Activated CD4-positive, alpha-beta T cell treated with anti-CD3 and anti-CD28 coated beads, Interleukin-2, amount 10 ng/mL, durations not matched to agents 7 days and 5 days (primary cell): ENCODE results near the gene GPX4. TPM values are rescaled to one million over a fixed set of nuclear protein-coding genes. Genes with fewer than 3 reads are reported as not detected.
"Not testable (repeated sequence)": the region's sequence is repeated elsewhere in the genome, so short reads cannot be mapped to it uniquely, and the experiment has no call there.

Source experiments
- CTCF ChIA-PET: fragments of 350-600 bp; sonication (Branson Sonifier 250); formaldehyde crosslinking; loops from one replicate; lab custom pipeline; 2021; ENCODE audit warnings: antibody characterized with exemption; lab: Charles Lee
- POLR2A ChIA-PET: fragments of 350-600 bp; sonication (Branson Sonifier 250); formaldehyde crosslinking; loops from one replicate; lab custom pipeline; 2021; ENCODE audit warnings: antibody characterized with exemption; lab: Charles Lee
- DNase-seq: peaks from one replicate; pipeline ENCODE4 v3.0.0-alpha.2; 2020
- H3K27ac Mint-ChIP-seq: one replicate; pipeline ENCODE4 v1.8.0; 2021; ENCODE audit warnings: mild to moderate bottlenecking, moderate library complexity, mixed read lengths
- H3K27me3 Mint-ChIP-seq: one replicate; pipeline ENCODE4 v1.8.0; 2021; ENCODE audit warnings: mixed read lengths
- H3K36me3 Mint-ChIP-seq: one replicate; pipeline ENCODE4 v1.8.0; 2021; ENCODE audit warnings: low read depth, mixed read lengths
- H3K4me1 Mint-ChIP-seq: one replicate; pipeline ENCODE4 v1.8.0; 2021; ENCODE audit warnings: mixed read lengths
- H3K4me3 Mint-ChIP-seq: one replicate; pipeline ENCODE4 v1.8.0; 2021; ENCODE audit warnings: mild to moderate bottlenecking, moderate library complexity, mixed read lengths
- H3K9me3 Mint-ChIP-seq: one replicate; pipeline ENCODE4 v1.8.0; 2021; ENCODE audit warnings: mixed read lengths
- total RNA-seq, 2 experiments: library from RNA; stranded (reverse); gene quantifications; one replicate each; pipeline ENCODE4 v1.2.3, GENCODE V29; 2021

Gene GPX4
- total RNA-seq, 2 experiments from 2014 or later, result 106 to 114 TPM

DNA sequence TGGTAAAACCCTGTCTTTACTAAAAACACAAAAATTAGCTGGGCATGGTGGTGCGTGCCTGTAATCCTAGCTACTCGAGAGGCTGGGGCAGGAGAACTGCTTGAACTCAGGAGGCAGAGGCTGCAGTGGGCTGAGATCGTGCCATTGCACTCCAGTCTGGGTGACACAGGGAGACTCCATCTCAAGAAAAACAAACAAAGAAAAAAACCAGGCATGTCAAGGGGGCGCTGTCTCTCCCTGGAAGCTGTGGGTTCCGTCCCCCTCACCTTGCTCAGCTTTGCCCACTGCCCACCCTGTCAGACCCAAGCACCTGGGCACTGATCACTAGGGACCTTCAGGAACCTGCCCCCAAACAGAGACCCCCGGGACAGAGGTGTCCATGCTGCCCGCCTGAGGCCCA is 25.3 kb downstream of the GPX4 start:
- H3K27me3 Mint-ChIP-seq, POLR2A ChIA-PET, DNase-seq, H3K4me3 Mint-ChIP-seq, H3K9me3 Mint-ChIP-seq: not testable (repeated sequence)
- peaks cover 31% of the 10 kb centered on the region for H3K4me1 Mint-ChIP-seq
- H3K27ac Mint-ChIP-seq, result peak overlapping the region; percentile 54
- CTCF ChIA-PET, result interaction anchor here (4.5 kb wide), 1 partner anchor 16 kb away, joined by 22 read pairs; no protein-coding TSS in a partner anchor
- H3K36me3 Mint-ChIP-seq, result peaks cover 14% of the 10 kb centered on the region

DNA sequence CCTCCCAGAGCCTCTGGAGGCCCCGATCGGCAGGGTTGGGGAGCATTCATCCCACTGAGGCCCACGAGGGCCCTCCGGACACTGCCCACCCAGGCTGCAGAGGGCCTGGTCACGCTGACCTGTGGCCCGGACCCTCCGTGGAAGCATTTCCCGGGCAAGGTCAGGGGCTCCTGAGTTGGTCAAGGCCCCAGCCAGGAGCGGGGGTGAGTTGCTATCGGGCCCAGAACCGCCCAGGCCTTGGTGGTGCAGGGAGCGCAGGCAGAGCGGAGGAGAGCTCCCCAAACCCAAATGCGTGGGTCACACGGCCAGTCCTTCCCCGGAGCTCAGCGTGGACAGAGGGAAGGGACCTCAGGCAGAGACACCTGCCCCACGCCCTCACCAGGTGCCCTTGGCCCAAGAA is 25.7 kb downstream of the GPX4 start:
- H3K27me3 Mint-ChIP-seq, result no peaks in the 10 kb centered on the region
- DNase-seq, result no peak
- peak overlapping the region; percentile 92 for H3K27ac Mint-ChIP-seq
- H3K36me3 Mint-ChIP-seq, result peaks cover 14% of the 10 kb centered on the region
- H3K9me3 Mint-ChIP-seq, result no peaks in the 10 kb centered on the region
- POLR2A ChIA-PET, result no interaction called here
- peaks cover 34% of the 10 kb centered on the region for H3K4me1 Mint-ChIP-seq
- CTCF ChIA-PET, result interaction anchor here (1.3 to 4.5 kb wide), 3 partner anchors 12 to 65 kb away, joined by 4 to 22 read pairs (median 6); no protein-coding TSS in a partner anchor
- H3K4me3 Mint-ChIP-seq, result peak overlapping the region; percentile 86

DNA sequence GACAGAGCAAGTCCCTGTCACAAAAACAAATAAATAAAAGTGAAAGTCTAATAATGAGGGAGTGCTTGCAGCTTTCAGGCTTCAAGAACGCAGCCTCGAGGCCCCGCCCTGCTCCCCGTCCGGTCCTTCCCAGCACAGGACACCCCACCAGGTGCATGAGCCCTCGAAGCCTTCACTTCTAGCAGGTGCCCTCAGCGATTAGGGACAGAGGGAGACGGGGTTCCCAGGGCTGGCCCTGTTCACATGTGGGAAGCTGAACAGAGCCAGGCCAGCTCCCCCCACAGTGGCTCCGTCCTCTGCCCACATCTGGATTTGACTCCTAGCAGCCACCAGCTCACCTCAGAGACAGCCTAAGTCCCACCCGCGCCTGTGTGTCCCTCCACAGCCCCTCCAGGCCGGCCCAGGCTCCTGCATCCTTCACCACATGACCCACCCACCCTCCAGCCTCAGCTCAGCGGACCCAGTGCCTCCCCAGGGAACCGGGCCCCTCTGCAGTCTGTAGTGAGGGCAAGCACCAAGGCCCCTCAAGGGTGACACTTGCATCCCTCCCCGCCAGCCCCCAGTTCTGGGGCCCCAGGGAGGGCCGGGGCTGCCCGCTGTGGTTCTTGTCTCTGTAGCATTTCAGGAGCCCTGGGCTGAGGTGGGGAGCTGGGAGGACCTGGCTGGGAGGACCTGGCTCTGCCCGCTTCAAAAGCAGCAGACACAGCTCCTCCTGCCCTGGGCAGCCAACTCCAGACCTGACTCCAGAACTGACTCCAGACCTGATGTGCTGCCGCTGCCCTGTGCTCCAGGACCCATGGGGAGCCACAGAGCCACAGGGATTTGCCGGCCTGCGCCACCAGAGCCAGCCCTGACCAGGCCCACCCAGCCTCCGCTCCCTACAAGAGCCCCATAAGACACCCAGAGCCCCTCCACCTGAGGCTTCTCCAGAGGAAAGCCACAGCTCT is 27.2 kb downstream of the GPX4 start:
- Mint-ChIP-seq H3K4me1 (peaks cover 37% of the 10 kb centered on the region), H3K27me3 (no peaks in the 10 kb centered on the region), H3K36me3 (peaks cover 11% of the 10 kb centered on the region), H3K9me3 (no peaks in the 10 kb centered on the region), H3K27ac (peak overlapping the region; percentile 92), H3K4me3 (peak overlapping the region; percentile 86)
- POLR2A ChIA-PET, result interaction anchor here (0.8 kb wide), 1 partner anchor 61 kb away, joined by 4 read pairs; no protein-coding TSS in a partner anchor
- DNase-seq, result peak; percentile 67
- CTCF ChIA-PET, result interaction anchor here (0.6 to 4.5 kb wide), 10 partner anchors 12 to 85 kb away, joined by 3 to 22 read pairs (median 3); no protein-coding TSS in a partner anchor

DNA sequence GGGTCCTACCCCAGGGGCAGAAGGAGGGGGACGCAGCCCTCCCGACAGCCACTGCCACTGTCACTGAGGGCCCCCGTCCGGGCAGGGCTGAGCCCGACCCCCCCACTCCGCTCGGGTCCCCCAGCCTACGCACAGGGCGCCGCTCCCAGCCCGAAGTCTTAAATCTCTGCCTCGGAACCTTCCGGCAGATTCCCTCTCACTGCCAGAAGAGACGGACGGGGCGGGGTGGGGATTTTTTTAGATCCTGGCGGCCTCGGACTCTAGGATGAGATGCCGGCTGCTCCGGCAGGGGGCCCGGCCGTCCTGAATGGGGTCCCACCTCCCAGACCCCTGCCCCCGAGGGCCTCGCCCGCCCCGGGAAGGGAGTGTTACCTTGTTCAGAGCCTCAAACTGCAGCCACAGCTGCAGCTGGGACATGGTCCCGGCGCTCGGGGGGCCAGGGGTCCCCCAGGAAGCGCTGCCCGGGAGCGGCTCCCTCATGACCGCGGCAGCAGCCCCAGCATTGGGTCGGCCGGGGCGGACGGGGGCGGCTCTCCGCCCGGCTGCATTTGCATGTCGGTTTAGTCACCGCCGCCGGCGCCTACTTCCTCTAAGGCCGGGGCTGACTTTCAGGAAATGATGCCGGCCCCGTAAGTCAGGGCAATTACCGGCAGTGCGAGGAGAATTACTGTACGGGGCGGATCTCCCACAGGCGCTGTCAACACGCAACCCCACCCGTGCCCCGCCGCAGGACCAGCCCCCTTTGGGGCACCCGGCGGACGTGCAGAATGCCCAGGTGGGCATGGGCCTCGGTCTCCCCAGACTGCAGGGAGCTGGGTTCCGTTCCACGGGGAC is 28.1 kb downstream of the GPX4 start:
- peak; percentile 91 for DNase-seq
- no peaks in the 10 kb centered on the region for H3K27me3 Mint-ChIP-seq
- ChIA-PET CTCF (interaction anchor here (0.6 to 4.5 kb wide), 4 partner anchors 14 to 63 kb away, joined by 3 to 22 read pairs (median 4); no protein-coding TSS in a partner anchor), POLR2A (interaction anchor here (0.6 kb wide), 1 partner anchor 499 kb away, joined by 3 read pairs; no protein-coding TSS in a partner anchor)
- H3K9me3 Mint-ChIP-seq, result no peaks in the 10 kb centered on the region
- H3K4me3 Mint-ChIP-seq, result peak overlapping the region; percentile 86
- H3K4me1 Mint-ChIP-seq, result peaks cover 42% of the 10 kb centered on the region
- H3K27ac Mint-ChIP-seq, result peak overlapping the region; percentile 92
- H3K36me3 Mint-ChIP-seq, result peaks cover 11% of the 10 kb centered on the region

DNA sequence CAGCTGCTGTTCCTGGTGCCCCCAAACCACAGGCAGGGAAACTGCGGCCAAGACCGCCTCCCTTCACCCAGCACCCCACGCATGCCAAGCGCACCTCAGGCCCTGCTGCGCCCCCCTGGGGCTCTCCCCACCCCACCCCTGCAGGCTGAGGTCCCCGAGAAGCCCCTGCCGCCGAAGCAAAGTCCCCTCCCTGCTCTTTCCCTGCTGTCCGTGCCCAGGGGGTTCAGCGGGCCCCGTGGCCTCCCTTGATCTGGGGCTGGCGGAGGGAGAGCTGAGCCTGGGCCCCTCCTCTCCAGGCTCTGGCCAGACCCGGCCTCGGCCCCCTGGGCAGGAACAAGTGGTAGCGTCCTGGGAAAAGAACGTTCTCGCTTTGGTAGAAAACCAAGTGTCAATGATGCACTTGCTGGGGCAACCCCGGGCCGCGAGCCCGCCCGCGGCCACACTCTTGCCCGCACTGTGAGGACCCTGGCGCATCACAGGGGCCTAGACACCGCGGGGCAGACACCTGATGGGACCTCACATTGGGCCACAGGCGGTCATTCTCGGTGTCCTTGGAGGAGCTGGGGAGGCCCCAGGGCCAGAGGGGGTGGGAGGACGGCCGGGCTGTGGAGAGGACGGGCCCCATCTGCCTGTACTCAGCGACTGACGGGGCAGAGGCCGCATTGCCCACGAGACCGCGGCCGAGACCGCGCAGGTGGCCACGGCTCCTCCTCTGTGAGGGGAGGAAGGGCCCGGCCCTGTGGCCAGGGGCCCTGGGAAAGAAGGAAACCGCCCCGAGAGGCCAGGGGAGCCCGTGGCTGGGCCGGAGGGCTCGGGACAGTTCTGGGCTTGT is 29.0 kb downstream of the GPX4 start:
- peak overlapping the region; percentile 92 for H3K27ac Mint-ChIP-seq
- ChIA-PET CTCF (interaction anchor here (0.6 to 2.0 kb wide), 5 partner anchors 19 to 111 kb away, joined by 3 to 7 read pairs (median 3); no protein-coding TSS in a partner anchor), POLR2A (interaction anchor here (0.6 kb wide), 1 partner anchor 500 kb away, joined by 3 read pairs; no protein-coding TSS in a partner anchor)
- no peak for DNase-seq
- H3K4me3 Mint-ChIP-seq, result peak overlapping the region; percentile 86
- peaks cover 42% of the 10 kb centered on the region for H3K4me1 Mint-ChIP-seq
- H3K27me3 Mint-ChIP-seq, result no peaks in the 10 kb centered on the region
- H3K9me3 Mint-ChIP-seq, result no peaks in the 10 kb centered on the region
- H3K36me3 Mint-ChIP-seq, result peaks cover 4% of the 10 kb centered on the region

DNA sequence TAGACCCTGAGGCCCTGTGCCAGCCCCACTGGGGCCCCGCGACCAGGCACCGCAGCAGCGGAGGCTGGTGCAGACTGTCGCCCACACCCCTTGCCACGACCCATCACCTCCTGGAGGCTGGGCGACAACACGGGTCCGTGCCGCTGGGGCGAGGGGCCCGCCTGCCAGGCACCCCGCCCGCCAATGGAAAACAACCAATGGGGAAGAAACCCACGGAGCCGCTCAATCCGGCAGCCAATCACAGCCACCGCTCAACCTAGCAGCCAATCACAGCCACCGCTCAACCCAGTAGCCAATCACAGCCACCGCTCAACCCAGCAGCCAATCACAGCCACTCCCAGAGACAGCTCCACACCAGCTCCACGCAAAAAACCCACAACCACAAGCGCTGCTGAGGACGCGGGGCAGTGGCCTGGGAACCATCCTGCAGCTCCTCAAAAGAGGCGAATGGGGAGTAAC is 29.7 kb downstream of the GPX4 start:
- DNase-seq, result peak; percentile 75
- H3K9me3 Mint-ChIP-seq, result no peaks in the 10 kb centered on the region
- H3K27me3 Mint-ChIP-seq, result no peaks in the 10 kb centered on the region
- POLR2A ChIA-PET, result no interaction called here
- peaks cover 41% of the 10 kb centered on the region for H3K4me1 Mint-ChIP-seq
- H3K27ac Mint-ChIP-seq, result peak overlapping the region; percentile 86
- H3K4me3 Mint-ChIP-seq, result peak overlapping the region; percentile 54
- CTCF ChIA-PET, result interaction anchor here (0.8 to 2.0 kb wide), 4 partner anchors 20 to 136 kb away, joined by 3 to 7 read pairs (median 4); no protein-coding TSS in a partner anchor
- peaks cover 3% of the 10 kb centered on the region for H3K36me3 Mint-ChIP-seq

DNA sequence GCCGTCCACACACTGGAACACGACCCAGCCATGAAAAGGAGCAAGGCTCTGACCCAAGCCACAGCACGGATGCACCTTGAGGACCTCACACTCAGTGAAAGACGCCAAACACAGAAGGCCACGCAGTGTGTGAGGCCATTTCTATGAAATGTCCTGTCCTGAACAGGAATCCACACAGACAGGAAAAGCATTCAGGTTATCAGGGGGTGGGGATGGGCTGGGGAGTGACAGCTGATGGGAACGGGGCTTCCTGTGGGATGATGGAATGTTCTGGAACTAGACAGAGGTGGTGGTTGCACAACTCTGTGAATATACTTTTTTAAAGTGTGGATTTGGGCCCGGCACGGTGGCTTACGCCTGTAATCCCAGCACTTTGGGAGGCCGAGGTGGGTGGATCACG is 30.6 kb downstream of the GPX4 start:
- Mint-ChIP-seq H3K9me3 (no peaks in the 10 kb centered on the region), H3K36me3 (peaks cover 2% of the 10 kb centered on the region), H3K4me3 (no peak overlapping the region), H3K27me3 (no peaks in the 10 kb centered on the region), H3K27ac (no peak overlapping the region), H3K4me1 (peaks cover 41% of the 10 kb centered on the region)
- ChIA-PET CTCF (interaction anchor here (1.2 to 2.0 kb wide), 3 partner anchors 21 to 109 kb away, joined by 4 to 7 read pairs (median 5); partner anchors contain the start of gene ARHGAP45), POLR2A (no interaction called here)
- DNase-seq, result no peak

DNA sequence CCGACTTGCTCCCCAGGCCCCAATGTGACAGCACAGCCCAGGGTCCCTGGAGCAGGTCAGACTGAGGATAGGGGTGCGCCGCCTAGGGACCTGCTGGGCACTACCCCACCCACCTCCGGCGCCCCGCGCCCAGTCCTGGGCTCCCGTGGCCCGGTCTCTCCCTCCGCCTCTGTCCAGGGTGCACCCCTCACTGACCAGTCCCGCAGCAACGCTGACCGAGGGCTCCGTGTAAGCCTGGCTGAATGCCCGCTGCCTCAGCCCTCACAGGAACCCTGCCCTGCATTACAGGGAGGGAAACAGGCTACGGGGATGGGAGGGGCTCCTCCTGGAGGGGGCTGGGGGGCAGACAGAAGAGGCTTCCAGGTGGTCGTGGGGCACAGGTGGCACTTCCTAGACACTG is 31.7 kb downstream of the GPX4 start:
- H3K4me3 Mint-ChIP-seq, result no peak overlapping the region
- no peaks in the 10 kb centered on the region for H3K9me3 Mint-ChIP-seq
- ChIA-PET CTCF (no interaction called here), POLR2A (no interaction called here)
- H3K27me3 Mint-ChIP-seq, result no peaks in the 10 kb centered on the region
- H3K4me1 Mint-ChIP-seq, result peaks cover 31% of the 10 kb centered on the region
- H3K27ac Mint-ChIP-seq, result peak overlapping the region; percentile 13
- DNase-seq, result no peak
- H3K36me3 Mint-ChIP-seq, result peaks cover 6% of the 10 kb centered on the region

DNA sequence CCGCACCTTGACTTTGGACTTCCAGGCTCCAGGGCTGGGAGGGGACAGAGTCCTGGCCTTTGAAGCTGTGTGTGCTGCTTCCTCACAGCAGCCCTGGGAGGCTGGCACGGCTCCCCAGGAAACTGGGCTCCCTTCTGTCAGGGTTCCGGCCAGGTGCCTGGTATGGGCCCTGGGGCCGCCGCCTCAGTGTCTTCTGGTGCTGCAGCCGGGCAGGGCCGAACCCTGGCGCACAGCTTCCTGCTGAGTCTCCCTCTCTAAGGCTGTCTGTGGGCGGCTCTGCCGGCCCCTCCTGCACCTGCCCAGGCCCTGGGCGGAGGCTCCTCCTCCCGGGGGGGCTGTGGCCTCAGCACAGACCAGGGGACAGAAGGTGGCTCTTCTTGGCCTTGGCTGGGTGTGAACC is 32.4 kb downstream of the GPX4 start:
- H3K36me3 Mint-ChIP-seq, result peaks cover 6% of the 10 kb centered on the region
- H3K27me3 Mint-ChIP-seq, result no peaks in the 10 kb centered on the region
- H3K9me3 Mint-ChIP-seq, result no peaks in the 10 kb centered on the region
- H3K4me3 Mint-ChIP-seq, result no peak overlapping the region
- no peak overlapping the region for H3K27ac Mint-ChIP-seq
- ChIA-PET POLR2A (no interaction called here), CTCF (no interaction called here)
- DNase-seq, result no peak
- H3K4me1 Mint-ChIP-seq, result peaks cover 26% of the 10 kb centered on the region

DNA sequence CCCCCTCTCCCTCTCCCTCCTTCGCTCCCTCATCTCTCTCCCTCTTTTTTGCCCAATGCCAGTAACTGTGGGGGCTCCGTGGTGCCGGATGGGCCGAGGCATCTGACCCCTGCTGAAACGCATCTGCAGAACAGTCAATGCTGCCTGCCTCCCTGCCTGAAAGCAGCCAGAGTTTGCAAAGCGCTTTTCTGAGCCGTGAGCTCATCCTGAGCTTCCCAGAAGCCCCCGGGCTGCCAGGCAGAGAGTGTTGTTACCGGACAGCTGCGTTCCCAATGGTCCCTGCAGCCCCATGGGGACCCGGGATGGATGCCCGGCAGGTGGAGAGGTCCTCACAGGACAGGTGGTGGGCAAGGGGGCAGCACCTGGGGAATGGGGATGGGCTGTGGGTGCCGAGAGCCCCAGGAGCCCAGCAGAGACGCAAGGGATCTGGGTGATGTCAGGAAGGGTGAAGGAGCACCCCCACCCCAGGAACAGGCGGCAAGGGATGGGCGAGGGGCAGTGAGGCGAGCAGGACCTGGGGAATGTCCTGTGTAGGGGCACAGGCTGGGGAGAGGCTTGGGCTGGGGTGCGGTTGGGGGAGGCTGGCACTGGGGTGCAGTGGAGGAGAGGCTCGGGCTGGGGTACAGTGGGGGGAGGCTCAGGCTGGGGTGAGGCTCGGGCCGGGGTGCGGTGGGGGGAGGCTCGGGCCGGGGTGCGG is 33.0 kb downstream of the GPX4 start:
- ChIA-PET POLR2A (no interaction called here), CTCF (no interaction called here)
- Mint-ChIP-seq H3K4me3 (no peak overlapping the region), H3K4me1 (peaks cover 26% of the 10 kb centered on the region), H3K27me3 (no peaks in the 10 kb centered on the region), H3K9me3 (no peaks in the 10 kb centered on the region), H3K36me3 (peaks cover 8% of the 10 kb centered on the region), H3K27ac (peak overlapping the region; percentile 25)
- no peak for DNase-seq

DNA sequence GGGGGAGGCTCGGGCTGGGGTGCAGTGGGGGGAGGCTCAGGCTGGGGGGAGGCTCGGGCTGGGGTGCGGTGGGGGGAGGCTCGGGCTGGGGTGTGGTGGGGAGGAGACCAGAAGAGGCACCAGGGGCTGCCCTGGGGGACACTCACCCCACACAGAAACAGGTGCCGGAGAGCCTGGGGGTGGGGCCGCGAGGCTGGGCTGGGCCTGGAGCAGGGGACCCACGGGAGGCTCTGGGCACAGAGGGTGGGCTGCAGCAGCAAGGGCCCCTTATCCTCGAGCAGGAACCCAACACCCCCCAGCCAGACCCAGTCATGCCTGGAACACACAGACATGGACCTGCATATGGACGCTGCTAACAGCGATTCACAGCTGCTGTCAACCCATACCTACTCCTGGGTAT is 34.3 kb downstream of the GPX4 start:
- H3K9me3 Mint-ChIP-seq, result peaks cover 4% of the 10 kb centered on the region
- ChIA-PET CTCF (no interaction called here), POLR2A (no interaction called here)
- H3K27me3 Mint-ChIP-seq, result no peaks in the 10 kb centered on the region
- peaks cover 17% of the 10 kb centered on the region for H3K36me3 Mint-ChIP-seq
- H3K4me3 Mint-ChIP-seq, result no peak overlapping the region
- H3K27ac Mint-ChIP-seq, result no peak overlapping the region
- DNase-seq, result no peak
- H3K4me1 Mint-ChIP-seq, result peaks cover 17% of the 10 kb centered on the region
